GM12874 (cell line): ENCODE results near the gene EPB41L2.

Source experiments
- TF ChIP-seq, protein P1 (sequence below): IDR thresholded peaks from 2 replicates; pipeline ENCODE4 v1.5.1; 2011; ENCODE audit warnings: low read depth, mild to moderate bottlenecking, control low read depth, low read length, moderate library complexity; ENCODE audit not compliant: insufficient read depth

The EPB41L2 gene

GRCh38 chr6:131015630-131016263, 47.3 kb downstream of the EPB41L2 start:
- TF ChIP-seq, protein P1, sequence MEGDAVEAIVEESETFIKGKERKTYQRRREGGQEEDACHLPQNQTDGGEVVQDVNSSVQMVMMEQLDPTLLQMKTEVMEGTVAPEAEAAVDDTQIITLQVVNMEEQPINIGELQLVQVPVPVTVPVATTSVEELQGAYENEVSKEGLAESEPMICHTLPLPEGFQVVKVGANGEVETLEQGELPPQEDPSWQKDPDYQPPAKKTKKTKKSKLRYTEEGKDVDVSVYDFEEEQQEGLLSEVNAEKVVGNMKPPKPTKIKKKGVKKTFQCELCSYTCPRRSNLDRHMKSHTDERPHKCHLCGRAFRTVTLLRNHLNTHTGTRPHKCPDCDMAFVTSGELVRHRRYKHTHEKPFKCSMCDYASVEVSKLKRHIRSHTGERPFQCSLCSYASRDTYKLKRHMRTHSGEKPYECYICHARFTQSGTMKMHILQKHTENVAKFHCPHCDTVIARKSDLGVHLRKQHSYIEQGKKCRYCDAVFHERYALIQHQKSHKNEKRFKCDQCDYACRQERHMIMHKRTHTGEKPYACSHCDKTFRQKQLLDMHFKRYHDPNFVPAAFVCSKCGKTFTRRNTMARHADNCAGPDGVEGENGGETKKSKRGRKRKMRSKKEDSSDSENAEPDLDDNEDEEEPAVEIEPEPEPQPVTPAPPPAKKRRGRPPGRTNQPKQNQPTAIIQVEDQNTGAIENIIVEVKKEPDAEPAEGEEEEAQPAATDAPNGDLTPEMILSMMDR: no peak

GRCh38 chr6:131015025-131015591, 47.9 kb downstream of the EPB41L2 start:
- TF ChIP-seq, protein P1: no peak

- TF ChIP-seq, protein P1: no peak
Observed at GRCh38 chr6:131014080-131014776, 48.8 kb downstream of the EPB41L2 start.

DNA sequence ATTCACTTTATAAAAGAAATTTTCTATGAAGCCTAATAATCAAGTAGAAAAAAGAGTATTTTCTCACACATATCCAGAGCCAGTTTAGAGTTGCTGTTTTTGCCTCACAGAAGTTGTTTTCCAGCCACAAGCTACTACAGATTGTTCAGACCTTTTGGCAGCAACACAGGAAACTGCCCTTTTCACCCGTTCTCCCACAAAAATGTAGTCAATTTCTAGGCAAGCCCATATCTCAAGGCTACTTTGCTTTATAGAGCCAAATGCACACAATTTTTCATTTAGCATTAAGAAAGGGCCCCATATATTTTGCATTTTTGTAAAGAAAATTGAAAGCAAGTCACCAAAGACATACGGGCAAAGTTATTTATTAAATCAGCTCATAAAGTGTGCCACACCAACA, 49.5 kb downstream of the EPB41L2 start:
- TF ChIP-seq, protein P1: no peak

GRCh38 chr6:131009790-131010189, 53.3 kb downstream of the EPB41L2 start:
- TF ChIP-seq, protein P1: no peak

- TF ChIP-seq, protein P1: no peak
Observed at GRCh38 chr6:131007286-131007685, 55.8 kb downstream of the EPB41L2 start.

DNA sequence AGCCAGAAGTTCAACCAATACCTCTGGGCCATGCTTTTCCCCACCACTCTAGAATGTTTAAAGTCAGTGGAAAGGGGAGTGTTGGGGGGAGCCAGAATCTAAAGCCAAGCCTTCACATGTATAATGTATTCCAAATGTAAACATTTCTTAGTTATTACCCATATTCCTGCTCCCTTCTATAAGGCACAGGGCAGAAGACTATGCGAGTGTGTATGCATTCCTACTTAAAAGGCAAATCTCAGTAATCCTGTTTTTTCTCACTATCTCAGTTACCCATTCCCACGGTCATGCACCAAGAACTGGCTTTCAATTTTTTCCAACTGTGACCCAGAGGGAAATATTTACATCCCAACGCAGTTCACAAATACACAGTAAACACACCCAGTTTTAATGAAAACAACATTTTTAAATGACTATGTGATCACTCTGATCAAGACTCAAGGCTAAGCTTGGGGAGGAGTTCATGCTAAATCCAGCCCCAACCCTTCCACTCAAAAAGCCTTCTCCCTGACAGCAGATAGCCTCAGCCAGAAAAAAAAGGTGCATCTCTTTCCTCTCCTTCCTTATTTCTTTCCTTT, 57.5 kb downstream of the EPB41L2 start:
- TF ChIP-seq, protein P1: no peak
